ENCODE data around the gene STK4.

STK4 gene

DNA sequence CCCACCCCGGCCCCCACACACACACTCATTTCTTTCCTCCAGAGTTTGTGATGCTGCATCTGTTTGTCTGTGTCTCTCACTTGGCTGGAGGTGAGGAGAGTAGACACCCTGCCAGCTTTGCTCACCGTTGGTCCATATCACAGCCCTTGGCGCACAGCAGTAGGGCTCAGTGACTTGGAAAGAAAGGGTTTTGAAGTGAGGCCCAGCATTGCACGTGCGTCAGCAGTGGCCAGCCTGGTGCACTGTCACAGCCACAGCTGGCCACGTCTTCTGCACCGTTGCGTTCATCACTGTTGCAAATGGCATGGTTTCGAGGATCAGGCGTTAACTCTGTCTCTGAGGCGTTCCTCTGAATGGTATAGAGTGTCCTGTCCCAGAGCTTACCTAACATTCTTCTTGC, 145.0 kb downstream of the STK4 start:
- DNase-seq (ENCODE audit: low read depth, low spot score), result no peak

DNA sequence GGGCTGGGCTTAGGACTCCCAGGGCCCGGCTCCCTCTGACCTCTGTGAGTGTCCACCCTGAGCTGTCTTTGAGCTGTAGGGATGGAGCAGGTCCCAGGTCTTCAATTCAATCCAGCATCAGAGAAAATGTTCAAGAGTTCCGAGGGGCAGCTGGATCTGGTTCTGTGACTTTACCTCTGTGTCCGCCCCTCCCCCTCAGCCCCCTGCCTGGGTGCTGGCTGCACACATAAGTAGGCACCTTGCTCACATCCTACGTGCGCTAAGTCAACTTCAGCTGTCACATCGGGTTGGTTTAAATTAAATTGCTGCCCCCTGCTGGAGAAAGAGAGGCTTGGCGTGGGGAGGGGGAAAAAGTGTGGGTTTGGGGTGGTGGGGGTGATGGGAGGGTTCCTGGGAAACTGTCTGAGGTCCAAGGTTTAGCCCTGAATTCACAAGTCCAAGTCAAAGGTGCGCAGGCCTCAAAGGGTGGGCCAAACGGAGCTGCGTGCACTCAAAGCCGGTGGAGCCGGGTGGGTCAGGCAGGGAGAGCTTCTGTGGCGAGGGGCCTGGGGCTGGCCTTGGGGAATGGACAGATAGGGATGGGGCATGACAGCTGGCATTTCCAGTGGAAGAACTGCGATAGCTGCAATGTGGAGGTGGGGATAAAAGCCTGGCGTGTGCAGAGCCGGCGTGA, 145.6 kb downstream of the STK4 start:
- no peak for DNase-seq (ENCODE audit: low read depth, low spot score)

DNA sequence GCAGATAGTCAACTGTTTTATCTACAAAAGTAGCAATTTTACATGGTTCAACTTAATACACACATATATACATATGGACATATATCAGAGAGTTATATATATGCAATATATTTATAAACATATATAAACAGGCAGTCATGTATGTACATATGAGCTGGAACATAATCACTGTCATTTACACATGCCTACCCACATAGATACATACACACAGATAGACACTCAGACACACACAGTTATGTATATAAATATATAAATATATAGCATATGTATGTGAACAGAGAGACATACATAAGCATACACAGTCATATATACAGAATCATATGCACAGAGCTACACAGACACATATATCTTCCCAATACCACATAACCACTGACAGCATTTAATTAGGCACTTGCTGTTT, 146.4 kb downstream of the STK4 start:
- no peak for DNase-seq (ENCODE audit: low read depth, low spot score)

DNA sequence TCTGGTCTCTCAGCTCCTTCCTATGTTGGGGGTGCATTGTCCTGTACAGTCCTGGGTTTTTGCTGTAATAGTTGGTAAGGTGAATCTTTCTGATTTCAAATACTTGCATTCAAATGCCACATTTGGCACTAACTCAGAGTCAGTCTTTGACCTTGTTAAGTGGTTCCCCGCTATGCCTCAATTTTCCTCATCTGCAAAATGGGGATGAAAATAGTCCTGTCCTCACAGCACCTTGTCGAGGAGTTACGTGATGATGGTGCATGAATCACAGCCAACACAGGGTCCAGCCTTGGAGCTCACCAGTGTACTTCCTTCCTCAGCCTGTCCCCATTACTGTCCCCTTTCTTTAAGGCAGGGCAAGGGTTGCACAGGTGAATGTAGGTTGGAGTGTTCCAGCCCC, 147.6 kb downstream of the STK4 start:
- no peak for DNase-seq (ENCODE audit: low read depth, low spot score)

DNA sequence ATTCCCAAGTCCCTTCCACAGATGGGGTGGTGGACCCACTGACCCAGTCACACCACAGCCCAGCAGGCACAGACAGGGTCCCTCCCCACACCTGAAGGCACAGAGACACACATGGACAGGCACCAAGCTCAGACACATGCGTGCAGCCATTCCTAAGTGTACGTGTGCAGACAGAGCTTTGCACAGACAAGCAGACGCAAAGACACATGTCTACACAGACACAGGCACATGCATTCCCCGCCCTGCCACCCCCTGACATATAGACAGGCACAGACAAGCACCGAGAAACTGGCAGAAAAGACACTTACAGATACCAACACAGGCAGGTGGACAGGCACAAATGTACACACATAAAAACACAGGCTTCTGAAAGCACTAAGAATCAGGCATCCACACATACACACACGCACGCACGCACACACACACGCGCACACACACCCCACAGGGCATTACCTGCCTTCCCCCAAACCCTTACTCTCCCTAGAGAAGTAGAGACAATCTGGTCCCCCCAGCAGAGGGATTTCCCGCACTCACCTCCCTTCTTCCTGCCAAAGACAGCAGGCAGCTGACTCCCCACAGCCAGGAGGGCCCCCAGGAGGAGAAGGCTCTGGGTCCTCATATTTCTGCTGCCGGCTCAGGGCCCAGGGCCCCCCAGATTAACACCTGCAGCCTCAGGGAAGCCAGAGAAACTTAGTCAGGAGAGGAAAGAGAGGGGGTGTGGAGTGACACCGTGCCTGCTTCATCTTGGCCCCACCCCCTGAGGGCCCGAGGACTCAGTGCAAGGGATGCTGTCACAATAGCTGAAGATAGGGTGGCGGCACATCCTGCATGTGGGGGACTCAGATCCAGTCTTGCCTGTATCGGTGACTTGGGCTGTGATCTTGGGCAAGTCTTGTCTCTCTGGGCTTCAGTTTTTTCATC, 148.4 kb downstream of the STK4 start, which contains the start of gene WFDC5:
WFDC5 (minus strand) TSS at position 710 of the 921 bp plus-strand sequence; CDS start at position 619, 91 bp downstream.
- no peak for DNase-seq (ENCODE audit: low read depth, low spot score)

DNA sequence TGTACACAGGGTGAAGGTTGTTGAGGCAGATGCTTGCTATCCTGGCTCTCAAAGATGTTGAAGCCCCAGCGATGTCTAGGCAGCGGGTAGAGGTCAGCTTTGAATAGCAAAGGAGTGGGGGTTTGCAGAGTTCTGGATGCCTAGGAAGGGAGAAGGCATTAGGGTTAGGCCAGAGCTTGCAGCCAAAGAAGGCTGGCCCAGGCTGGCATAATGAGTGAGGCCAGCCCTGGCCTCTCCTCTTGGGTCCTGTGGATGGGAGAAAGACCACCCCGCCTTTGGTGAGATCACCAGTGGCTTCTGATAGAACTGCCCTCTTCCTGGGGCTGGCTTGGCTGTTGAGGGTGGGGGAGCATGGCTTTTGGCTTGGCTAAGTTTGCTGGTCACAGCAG, 149.1 kb downstream of the STK4 start:
- no peak for DNase-seq (ENCODE audit: low read depth, low spot score)

DNA sequence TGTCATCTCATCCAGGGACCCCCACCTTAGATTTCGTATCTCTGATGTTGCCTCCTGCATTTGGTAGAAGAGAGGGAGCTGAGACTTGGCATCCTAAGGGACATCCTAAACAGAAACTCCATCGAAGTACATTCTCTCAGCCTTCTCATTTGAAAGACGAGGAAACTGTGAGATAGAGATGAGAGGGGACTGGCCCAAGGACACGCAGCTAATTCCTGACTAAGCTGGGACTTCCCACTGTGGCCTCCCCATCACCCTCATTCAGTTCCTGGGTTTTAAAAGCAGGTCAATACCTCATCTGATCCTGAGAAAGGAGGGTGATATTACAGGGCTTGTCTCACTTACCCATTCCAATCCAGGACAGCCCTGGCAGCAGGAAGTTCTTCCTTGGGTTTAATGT, 149.5 kb downstream of the STK4 start:
- no peak for DNase-seq (ENCODE audit: low read depth, low spot score)

DNA sequence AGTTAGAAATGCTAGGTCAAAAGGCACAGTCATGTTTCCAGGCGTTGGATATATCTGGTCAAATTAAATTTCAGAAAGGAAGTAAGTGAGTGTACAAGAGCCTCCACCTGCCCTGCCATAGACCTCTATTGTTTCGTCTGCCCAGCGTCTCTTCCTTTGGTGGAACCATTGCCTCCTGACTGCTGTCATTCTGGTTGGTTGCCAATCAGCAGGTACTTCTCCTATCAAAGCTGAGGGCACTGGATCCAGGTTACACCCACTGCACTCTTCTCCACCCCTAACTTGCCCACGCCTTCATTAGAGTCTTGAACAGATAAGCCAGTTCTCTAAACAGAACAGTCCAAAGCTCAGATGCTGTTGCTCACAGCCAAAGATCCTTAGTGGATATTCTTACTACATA, 151.3 kb downstream of the STK4 start:
- no peak for DNase-seq (ENCODE audit: low read depth, low spot score)

DNA sequence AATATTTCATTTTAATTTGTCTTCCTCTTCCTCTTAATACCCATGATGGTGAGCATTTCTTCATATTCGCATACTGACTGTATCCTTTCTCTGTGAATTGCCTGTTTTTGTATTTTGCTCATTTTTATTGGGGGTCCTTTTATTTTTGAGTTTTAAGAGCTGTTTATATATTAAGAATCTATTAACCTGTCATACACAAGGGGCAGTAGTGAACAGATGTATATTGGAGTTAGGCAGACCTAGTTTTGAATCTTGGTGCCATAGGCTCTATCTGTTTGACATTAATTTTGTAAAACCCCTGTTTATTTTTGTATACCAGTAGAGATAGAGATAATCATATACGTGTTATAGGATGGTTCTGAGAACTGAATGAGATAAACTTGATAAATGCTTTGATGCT, 151.7 kb downstream of the STK4 start:
- DNase-seq (ENCODE audit: low read depth, low spot score), result no peak

DNA sequence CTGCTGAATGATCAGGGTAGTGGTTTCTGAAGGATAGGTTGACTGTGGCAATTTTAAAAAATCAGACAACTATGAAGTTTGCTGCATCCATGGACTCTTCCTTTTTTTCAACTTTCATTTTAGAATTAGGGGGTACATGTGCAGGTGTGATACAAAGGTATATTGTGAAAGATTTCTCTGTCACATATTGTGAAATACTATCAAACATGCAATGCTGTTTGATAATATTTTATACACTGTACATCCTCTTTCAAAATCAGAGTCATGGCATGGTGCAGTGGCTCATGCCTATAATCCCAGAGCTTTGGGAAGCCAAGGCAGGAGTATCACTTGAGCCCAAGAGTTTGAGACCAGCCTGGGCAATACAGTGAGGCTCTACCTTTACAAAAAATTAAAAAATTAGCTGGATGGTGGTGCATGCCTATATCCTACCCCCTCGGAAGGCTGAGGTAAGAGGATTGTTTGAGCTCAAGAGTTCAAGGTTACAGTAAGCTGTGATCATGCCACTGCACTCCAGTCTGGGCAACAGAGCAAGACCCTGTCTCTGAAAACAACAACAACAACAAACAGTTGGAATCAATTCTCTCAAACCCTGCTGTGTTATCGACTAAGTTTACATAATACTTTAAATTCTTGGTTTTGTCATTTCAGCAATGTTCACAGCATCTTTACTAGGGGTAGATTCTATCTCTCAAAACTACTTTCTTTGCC, 153.4 kb downstream of the STK4 start:
- no peak for DNase-seq (ENCODE audit: low read depth, low spot score)

DNA sequence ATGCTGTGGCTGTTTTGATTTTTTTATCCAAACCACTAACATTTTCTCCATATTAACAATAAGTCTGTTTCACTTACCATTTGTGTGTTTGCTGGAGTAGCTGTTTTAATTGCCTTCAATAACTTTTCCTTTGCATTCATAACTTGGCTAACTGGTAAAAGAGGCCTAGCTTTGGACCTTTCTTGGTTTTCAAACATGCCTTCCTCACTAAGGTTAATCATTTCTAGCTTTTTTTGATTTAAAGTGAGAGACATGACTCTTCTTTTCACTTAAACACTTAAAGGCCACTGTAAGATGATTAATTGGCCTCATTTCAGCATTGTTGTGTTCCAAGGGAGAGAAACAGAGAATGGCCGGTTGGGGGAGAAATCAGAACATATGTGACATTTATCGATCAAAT, 155.1 kb downstream of the STK4 start:
- DNase-seq (ENCODE audit: low read depth, low spot score), result no peak

DNA sequence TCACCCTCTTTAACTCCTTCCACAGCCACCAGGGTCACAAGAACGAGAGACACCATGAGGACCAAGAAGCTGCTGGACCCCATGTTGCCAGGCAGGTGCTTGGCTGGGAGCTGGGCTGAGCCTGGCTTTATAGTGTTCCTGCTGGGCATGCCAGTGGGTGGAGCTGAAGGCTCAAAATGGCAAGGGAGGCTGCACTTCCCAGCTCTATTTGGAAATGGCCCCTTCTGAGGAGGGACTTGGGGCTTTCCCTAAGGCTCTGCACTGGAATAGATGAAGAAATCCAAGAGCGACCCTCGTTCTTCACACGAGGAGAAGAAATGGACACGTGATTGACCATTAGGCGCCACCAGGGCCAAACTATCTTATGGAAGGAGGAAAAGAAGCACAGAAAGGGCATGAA, 158.1 kb downstream of the STK4 start, which contains the start of gene WFDC12:
WFDC12 (minus strand) TSS at position 101 of the 400 bp plus-strand sequence; CDS start at position 83, 18 bp downstream.
- DNase-seq (ENCODE audit: low read depth, low spot score), result no peak

DNA sequence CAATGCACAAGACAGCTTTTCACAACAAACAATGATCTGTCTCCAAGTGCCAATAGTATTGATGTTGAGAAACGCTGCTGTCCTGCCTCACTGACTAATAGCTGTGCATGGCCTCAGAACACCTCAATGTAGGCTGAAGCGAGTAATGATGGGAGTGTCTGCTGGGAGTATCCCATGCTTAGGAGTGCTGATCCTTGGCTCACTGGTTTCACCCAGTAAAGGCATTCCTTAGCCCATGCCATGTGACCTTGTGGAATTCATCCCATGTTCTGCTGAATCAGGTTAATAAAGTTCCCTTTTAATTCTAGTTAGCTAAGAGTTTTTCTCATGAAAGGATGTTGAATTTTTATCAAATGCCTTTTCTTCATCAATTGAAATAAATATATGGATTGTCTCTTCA, 161.8 kb downstream of the STK4 start:
- no peak for DNase-seq (ENCODE audit: low read depth, low spot score)
